ENCODE data around the gene CHST12.

GRCh38 chr7:2358968-2359527, 44.4 kb upstream of the CHST12 start:
- TF ChIP-seq CTCF (IDR thresholded peaks at IDR 0.05) (no peak), POLR2A (IDR thresholded peaks at IDR 0.05) (no peak), POLR2AphosphoS5 (IDR thresholded peaks at IDR 0.05) (no peak)
